H9 (cell line): ENCODE measurements around the gene AFAP1. TPM values are rescaled to one million over a fixed set of nuclear protein-coding genes. Genes with fewer than 3 reads are reported as not detected.

Experiments
- DNase-seq: peaks from one replicate; pipeline ENCODE4 v3.0.0-alpha.2; 2017
- H2AFZ ChIP-seq: one replicate; pipeline ENCODE4 v1.6.1; 2013; ENCODE audit warnings: mild to moderate bottlenecking, low read length, control low read depth, moderate library complexity
- H2AK5ac ChIP-seq: 2 replicates; pipeline ENCODE4 v1.6.1; 2013; ENCODE audit warnings: low read length, control low read depth, mixed read lengths; ENCODE audit not compliant: insufficient read length
- H2BK120ac ChIP-seq: one replicate; pipeline ENCODE4 v1.6.1; 2013; ENCODE audit warnings: low read depth, mild to moderate bottlenecking, low read length, control low read depth, inconsistent platforms; ENCODE audit not compliant: poor library complexity, severe bottlenecking
- H2BK12ac ChIP-seq: 2 replicates; pipeline ENCODE4 v1.6.1; 2013; ENCODE audit warnings: low read length, control low read depth, mixed read lengths, low read depth; ENCODE audit not compliant: insufficient read length
- H2BK15ac ChIP-seq: 2 replicates; pipeline ENCODE4 v1.6.1; 2013; ENCODE audit warnings: low read depth, low read length, control low read depth
- H2BK20ac ChIP-seq: one replicate; pipeline ENCODE4 v1.6.1; 2013; ENCODE audit warnings: low read depth, mild to moderate bottlenecking, low read length, control low read depth, inconsistent platforms; ENCODE audit not compliant: poor library complexity, severe bottlenecking
- H2BK5ac ChIP-seq: 2 replicates; pipeline ENCODE4 v1.6.1; 2013; ENCODE audit warnings: low read length, control low read depth, mixed read lengths; ENCODE audit not compliant: insufficient read length
- H3K14ac ChIP-seq: 2 replicates; pipeline ENCODE4 v1.6.1; 2013; ENCODE audit warnings: low read length, control low read depth; ENCODE audit not compliant: insufficient read depth
- H3K18ac ChIP-seq: 2 replicates; pipeline ENCODE4 v1.6.1; 2013; ENCODE audit warnings: low read depth, mild to moderate bottlenecking, mixed read lengths, low read length, control low read depth; ENCODE audit not compliant: insufficient read length
- H3K23ac ChIP-seq: 2 replicates; pipeline ENCODE4 v1.6.1; 2013; ENCODE audit warnings: low read length, control low read depth, mixed read lengths, low read depth; ENCODE audit not compliant: insufficient read length
- H3K23me2 ChIP-seq: 2 replicates; pipeline ENCODE4 v1.6.1; 2013; ENCODE audit warnings: low read depth, mild to moderate bottlenecking, mixed read lengths, low read length, control low read depth; ENCODE audit not compliant: insufficient read length, poor library complexity, severe bottlenecking
- H3K27ac ChIP-seq: 2 replicates; pipeline ENCODE4 v1.5.1; 2013; ENCODE audit warnings: low read length, control low read depth, mixed read lengths, low read depth; ENCODE audit not compliant: insufficient read length
- H3K27me3 ChIP-seq: 2 replicates; pipeline ENCODE4 v1.6.1; 2013; ENCODE audit warnings: low read length, control low read depth, inconsistent platforms; ENCODE audit not compliant: insufficient read depth
- H3K4ac ChIP-seq: 2 replicates; pipeline ENCODE4 v1.6.1; 2013; ENCODE audit warnings: low read depth, mild to moderate bottlenecking, control low read depth, inconsistent platforms, low read length, moderate library complexity
- H3K4me1 ChIP-seq: 2 replicates; pipeline ENCODE4 v1.6.1; 2013; ENCODE audit warnings: low read length, control low read depth, inconsistent platforms; ENCODE audit not compliant: insufficient read depth
- H3K4me2 ChIP-seq: 2 replicates; pipeline ENCODE4 v1.6.1; 2013; ENCODE audit warnings: low read length, control low read depth, mixed read lengths; ENCODE audit not compliant: insufficient read length, insufficient read depth
- H3K56ac ChIP-seq: 2 replicates; pipeline ENCODE4 v1.6.1; 2013; ENCODE audit warnings: low read depth, mild to moderate bottlenecking, mixed read lengths, low read length, control low read depth; ENCODE audit not compliant: insufficient read length
- H3K79me1 ChIP-seq: 2 replicates; pipeline ENCODE4 v1.6.1; 2013; ENCODE audit warnings: low read depth, mild to moderate bottlenecking, moderate library complexity, low read length, control low read depth, inconsistent platforms; ENCODE audit not compliant: insufficient read depth, poor library complexity, severe bottlenecking
- H3K79me2 ChIP-seq: 2 replicates; pipeline ENCODE4 v1.6.1; 2013; ENCODE audit warnings: low read length, control low read depth, inconsistent platforms; ENCODE audit not compliant: insufficient read depth
- H3K9ac ChIP-seq: 2 replicates; pipeline ENCODE4 v1.6.1; 2013; ENCODE audit warnings: low read length, control low read depth, mixed read lengths; ENCODE audit not compliant: insufficient read length; ENCODE audit errors: extremely low read depth
- H3K9me3 ChIP-seq: one replicate; pipeline ENCODE4 v1.6.1; 2013; ENCODE audit warnings: low read depth, low read length, inconsistent platforms; ENCODE audit not compliant: control insufficient read depth
- H3T11ph ChIP-seq: one replicate; pipeline ENCODE4 v1.6.1; 2013; ENCODE audit warnings: mild to moderate bottlenecking, low read length, control low read depth, inconsistent platforms
- H4K20me1 ChIP-seq: one replicate; pipeline ENCODE4 v1.6.1; 2013; ENCODE audit not compliant: control insufficient read depth, insufficient read length, insufficient read depth
- H4K5ac ChIP-seq: 2 replicates; pipeline ENCODE4 v1.6.1; 2013; ENCODE audit warnings: low read depth, mild to moderate bottlenecking, mixed read lengths, low read length, control low read depth; ENCODE audit not compliant: insufficient read length
- H4K8ac ChIP-seq: replicated peaks from 2 replicates; pipeline ENCODE4 v1.6.1; 2013; ENCODE audit warnings: low read length, control low read depth, mixed read lengths, low read depth; ENCODE audit not compliant: insufficient read length
- H4K91ac ChIP-seq: 2 replicates; pipeline ENCODE4 v1.6.1; 2013; ENCODE audit warnings: low read depth, mild to moderate bottlenecking, moderate library complexity, mixed read lengths, low read length, control low read depth; ENCODE audit not compliant: insufficient read length
- H3K27ac Mint-ChIP-seq, 3 experiments: 2 replicates in 2 of 3; 3 replicates in 1 of 3; pipeline ENCODE4 v1.8.0; 2020 to 2021; ENCODE audit warnings: mixed read lengths in 3 of 3, mild to moderate bottlenecking in 1 of 3, moderate library complexity in 1 of 3
- H3K27me3 Mint-ChIP-seq: 2 replicates; pipeline ENCODE4 v1.8.0; 2021; ENCODE audit warnings: low read depth, mild to moderate bottlenecking, moderate library complexity, mixed read lengths
- H3K36me3 Mint-ChIP-seq, 3 experiments: 2 replicates in 2 of 3; 3 replicates in 1 of 3; pipeline ENCODE4 v1.8.0; 2020 to 2021; ENCODE audit warnings: low read depth in 3 of 3, mixed read lengths in 3 of 3; ENCODE audit not compliant: insufficient read depth in 1 of 3
- H3K4me1 Mint-ChIP-seq, 2 experiments: 2 replicates each; pipeline ENCODE4 v1.8.0; 2020; ENCODE audit warnings: mixed read lengths in 2 of 2
- H3K4me3 Mint-ChIP-seq, 2 experiments: 2 replicates in 1 of 2; 3 replicates in 1 of 2; pipeline ENCODE4 v1.8.0; 2020 to 2021; ENCODE audit warnings: mild to moderate bottlenecking in 2 of 2, mixed read lengths in 2 of 2, moderate library complexity in 1 of 2
- H3K9me3 Mint-ChIP-seq, 2 experiments: 2 replicates in 1 of 2; 3 replicates in 1 of 2; pipeline ENCODE4 v1.8.0; 2020; ENCODE audit warnings: mild to moderate bottlenecking in 2 of 2, mixed read lengths in 2 of 2, moderate library complexity in 1 of 2
- CTCF ChIP-seq: fragments of 200-600 bp; sonication (generic); conservative IDR thresholded peaks from 3 replicates; pipeline ENCODE4 v1.8.0; 2021; ENCODE audit warnings: antibody characterized with exemption, mild to moderate bottlenecking
- WGBS: extraction: QIAGEN DNeasy Blood & Tissue Kit; methylation state at CpG from one replicate; pipeline ENCODE4 v1.1.7; 2013; ENCODE audit warnings: missing lambda C conversion rate, low lambda C conversion rate, mixed read lengths; ENCODE audit not compliant: insufficient read length; ENCODE audit errors: extremely low coverage; 5-methylcytosine and 5-hydroxymethylcytosine counted together
- total RNA-seq: library from RNA; stranded (reverse); gene quantifications from 2 replicates; pipeline ENCODE4 v1.2.1, GENCODE V29; 2021

Gene AFAP1
- total RNA-seq, 1 experiment from 2014 or later: 6.5 TPM

GRCh38 chr4:7763106-7763505 is 176.6 kb downstream of the AFAP1 start:
- no peak overlapping the region for H4K5ac ChIP-seq
- no peak overlapping the region for H3K4me2 ChIP-seq
- no peak for TF ChIP-seq CTCF
- no peak overlapping the region for H2BK12ac ChIP-seq
- H3K56ac ChIP-seq: no peak overlapping the region
- no peak overlapping the region for H3K4ac ChIP-seq
- no peak overlapping the region for H2BK5ac ChIP-seq
- WGBS: no CpG with 5 or more reads among the region's 16 CpGs
- no peaks in the 10 kb centered on the region for H3K79me2 ChIP-seq
- no peak overlapping the region for H4K8ac ChIP-seq
- no peak for DNase-seq
- no peak overlapping the region for H2AFZ ChIP-seq
- H4K20me1 ChIP-seq: no peaks in the 10 kb centered on the region
- Mint-ChIP-seq H3K9me3 (no peaks in the 10 kb centered on the region), H3K36me3 (peaks cover 0 to 4% (median 3%) of the 10 kb centered on the region in 3 experiments; a peak in 1 of 7 replicates), H3K27ac (no peak overlapping the region; a peak in 1 of 7 replicates), H3K27me3 (no peaks in the 10 kb centered on the region), H3K4me1 (peaks cover 6 to 9% of the 10 kb centered on the region in 2 experiments; a peak in 2 of 4 replicates), H3K4me3 (no peak overlapping the region)
- no peaks in the 10 kb centered on the region for H3K27me3 ChIP-seq
- no peak overlapping the region for H2AK5ac ChIP-seq
- H3K14ac ChIP-seq: no peak overlapping the region
- H3K79me1 ChIP-seq: no peaks in the 10 kb centered on the region
- H2BK120ac ChIP-seq: no peak overlapping the region
- H3K23me2 ChIP-seq: no peaks in the 10 kb centered on the region
- H3T11ph ChIP-seq: no peak overlapping the region
- no peak overlapping the region for H3K27ac ChIP-seq
- H3K23ac ChIP-seq: no peak overlapping the region
- no peak overlapping the region for H2BK20ac ChIP-seq
- H2BK15ac ChIP-seq: no peak overlapping the region
- no peaks in the 10 kb centered on the region for H3K9me3 ChIP-seq
- H3K18ac ChIP-seq: no peak overlapping the region
- H3K9ac ChIP-seq: no peak overlapping the region
- no peaks in the 10 kb centered on the region for H3K4me1 ChIP-seq
- H4K91ac ChIP-seq: no peak overlapping the region
